DOHH2 (cell line): ENCODE measurements around the gene NTNG1.

Experiments used
- H3F3A ChIP-seq: fragments of 200-600 bp; sonication (generic), shearing (Covaris generic); 2 replicates; pipeline ENCODE4 v1.6.0; 2016; ENCODE audit warnings: antibody characterized with exemption, mild to moderate bottlenecking; ENCODE audit not compliant: control insufficient read depth, insufficient read depth
- H3K27ac ChIP-seq: fragments of 200-600 bp; sonication (generic); 2 replicates; pipeline ENCODE4 v1.5.1; 2014; ENCODE audit warnings: low read depth, mild to moderate bottlenecking, low read length, moderate library complexity
- H3K27me3 ChIP-seq: fragments of 200-600 bp; sonication (generic); 2 replicates; pipeline ENCODE4 v1.6.1; 2014; ENCODE audit warnings: mild to moderate bottlenecking, low read length, mixed read lengths; ENCODE audit not compliant: control insufficient read depth
- H3K36me3 ChIP-seq: fragments of 200-600 bp; sonication (generic); 2 replicates; pipeline ENCODE4 v1.6.1; 2014; ENCODE audit warnings: mild to moderate bottlenecking, low read length, moderate library complexity, mixed read lengths; ENCODE audit not compliant: control insufficient read depth
- H3K4me1 ChIP-seq: fragments of 200-600 bp; sonication (generic); 2 replicates; pipeline ENCODE4 v1.6.1; 2014; ENCODE audit warnings: mild to moderate bottlenecking, low read length, mixed read lengths; ENCODE audit not compliant: control insufficient read depth
- H3K4me2 ChIP-seq: fragments of 200-600 bp; sonication (generic); 2 replicates; pipeline ENCODE4 v1.6.0; 2014; ENCODE audit warnings: mild to moderate bottlenecking, low read length, moderate library complexity
- H3K4me3 ChIP-seq: fragments of 200-600 bp; sonication (generic); 2 replicates; pipeline ENCODE4 v1.5.1; 2014; ENCODE audit warnings: mild to moderate bottlenecking, low read length, mixed read lengths
- H3K79me2 ChIP-seq: fragments of 200-600 bp; sonication (generic); 2 replicates; pipeline ENCODE4 v1.6.1; 2014; ENCODE audit warnings: mild to moderate bottlenecking, low read length, mixed read lengths; ENCODE audit not compliant: control insufficient read depth
- H3K9me2 ChIP-seq: fragments of 200-600 bp; sonication (generic); replicated peaks from 2 replicates; pipeline ENCODE4 v1.6.1; 2014; ENCODE audit warnings: mild to moderate bottlenecking, low read length, mixed read lengths; ENCODE audit not compliant: control insufficient read depth
- H3K9me3 ChIP-seq: fragments of 200-600 bp; sonication (generic); 2 replicates; pipeline ENCODE4 v1.6.1; 2014; ENCODE audit warnings: antibody characterized with exemption, low read length, mixed read lengths; ENCODE audit not compliant: control insufficient read depth, insufficient read depth
- H4K20me1 ChIP-seq: fragments of 200-600 bp; sonication (generic); 2 replicates; pipeline ENCODE4 v1.6.0; 2014; ENCODE audit warnings: low read depth, mild to moderate bottlenecking, antibody characterized with exemption, low read length, moderate library complexity; ENCODE audit not compliant: control insufficient read depth, insufficient read depth
- CTCF ChIP-seq: fragments of 200-600 bp; sonication (generic); IDR thresholded peaks from one replicate; pipeline ENCODE4 v1.5.1; 2014; ENCODE audit warnings: antibody characterized with exemption, mild to moderate bottlenecking, low read depth, low read length; ENCODE audit not compliant: poor library complexity, severe bottlenecking
- EZH2phosphoT487 ChIP-seq: fragments of 200-600 bp; sonication (generic); IDR thresholded peaks from 2 replicates; pipeline ENCODE4 v1.6.1; 2017; ENCODE audit warnings: borderline replicate concordance, mild to moderate bottlenecking, antibody characterized with exemption, low read length, moderate library complexity, mixed read lengths

The NTNG1 gene

GRCh38 chr1:107244709-107245500 is 104.1 kb downstream of the NTNG1 start:
- H3K9me3 ChIP-seq, result no peaks in the 10 kb centered on the region
- peak overlapping the region; percentile 80 for H3K4me2 ChIP-seq
- H3K4me1 ChIP-seq, result peaks cover 68% of the 10 kb centered on the region
- H3K9me2 ChIP-seq, result no peaks in the 10 kb centered on the region
- H3F3A ChIP-seq, result peaks cover 5% of the 10 kb centered on the region
- H3K27ac ChIP-seq, result peak overlapping the region; percentile 85
- H3K79me2 ChIP-seq, result peaks cover 7% of the 10 kb centered on the region; the same call in 1 of the 2 replicates
- H3K27me3 ChIP-seq, result no peaks in the 10 kb centered on the region
- H3K4me3 ChIP-seq, result peak overlapping the region; percentile 61
- H3K36me3 ChIP-seq, result no peaks in the 10 kb centered on the region
- TF ChIP-seq EZH2phosphoT487 (no peak), CTCF (no peak)
- H4K20me1 ChIP-seq, result no peaks in the 10 kb centered on the region

GRCh38 chr1:107246775-107247345 is 106.0 kb downstream of the NTNG1 start:
- H3F3A ChIP-seq, result peaks cover 5% of the 10 kb centered on the region
- H3K4me2 ChIP-seq, result peak overlapping the region; percentile 80
- TF ChIP-seq CTCF, result no peak
- no peak for TF ChIP-seq EZH2phosphoT487
- H4K20me1 ChIP-seq, result no peaks in the 10 kb centered on the region
- no peaks in the 10 kb centered on the region for H3K9me3 ChIP-seq
- peaks cover 82% of the 10 kb centered on the region for H3K4me1 ChIP-seq
- no peaks in the 10 kb centered on the region for H3K9me2 ChIP-seq
- peaks cover 7% of the 10 kb centered on the region; the same call in 1 of the 2 replicates for H3K79me2 ChIP-seq
- no peaks in the 10 kb centered on the region for H3K27me3 ChIP-seq
- peak overlapping the region; percentile 85 for H3K27ac ChIP-seq
- H3K36me3 ChIP-seq, result no peaks in the 10 kb centered on the region
- H3K4me3 ChIP-seq, result peak overlapping the region; percentile 65

- peaks cover 86% of the 10 kb centered on the region for H3K4me1 ChIP-seq
- H3F3A ChIP-seq, result peaks cover 5% of the 10 kb centered on the region
- peak overlapping the region; percentile 85 for H3K27ac ChIP-seq
- H3K4me3 ChIP-seq, result peak overlapping the region; percentile 65
- no peak for TF ChIP-seq EZH2phosphoT487
- no peak for TF ChIP-seq CTCF
- H3K36me3 ChIP-seq, result no peaks in the 10 kb centered on the region
- H3K4me2 ChIP-seq, result peak overlapping the region; percentile 80
- no peaks in the 10 kb centered on the region for H3K27me3 ChIP-seq
- no peaks in the 10 kb centered on the region for H4K20me1 ChIP-seq
- no peaks in the 10 kb centered on the region for H3K9me2 ChIP-seq
- peaks cover 7% of the 10 kb centered on the region; the same call in 1 of the 2 replicates for H3K79me2 ChIP-seq
- no peaks in the 10 kb centered on the region for H3K9me3 ChIP-seq
Observed at GRCh38 chr1:107247679-107248078, 106.8 kb downstream of the NTNG1 start.
